Chondrocyte (in vitro differentiated cells): Measurements from ENCODE around the gene TMEM132D. TPM values are rescaled to one million over a fixed set of nuclear protein-coding genes. Genes with fewer than 3 reads are reported as not detected.

Experiments used
- DNase-seq: peaks from one replicate; pipeline ENCODE4 v3.0.0; 2021; ENCODE audit warnings: mixed read lengths, low spot score
- H3K27ac Mint-ChIP-seq: one replicate; pipeline ENCODE4 v1.8.0; 2021; ENCODE audit warnings: mild to moderate bottlenecking, moderate library complexity, mixed read lengths; ENCODE audit not compliant: unreplicated experiment
- H3K27me3 Mint-ChIP-seq: 2 replicates; pipeline ENCODE4 v1.8.0; 2021; ENCODE audit warnings: low read depth, mixed read lengths
- H3K36me3 Mint-ChIP-seq: 2 replicates; pipeline ENCODE4 v1.8.0; 2021; ENCODE audit warnings: low read depth, mixed read lengths
- H3K4me1 Mint-ChIP-seq: 2 replicates; pipeline ENCODE4 v1.8.0; 2021; ENCODE audit warnings: low read depth, mild to moderate bottlenecking, mixed read lengths
- H3K4me3 Mint-ChIP-seq: one replicate; pipeline ENCODE4 v1.8.0; 2021; ENCODE audit warnings: mild to moderate bottlenecking, moderate library complexity, mixed read lengths; ENCODE audit not compliant: unreplicated experiment
- H3K9me3 Mint-ChIP-seq: 2 replicates; pipeline ENCODE4 v1.8.0; 2021; ENCODE audit warnings: low read depth, mixed read lengths
- total RNA-seq: library from RNA; stranded (reverse); gene quantifications from 3 replicates; pipeline ENCODE4 v1.2.1, GENCODE V29; 2021
- TF ChIP-seq, protein P1 (sequence below): fragments of 200-600 bp; sonication (generic); IDR thresholded peaks from 2 replicates; pipeline ENCODE4 v1.5.0; 2021; ENCODE audit warnings: antibody characterized with exemption, mild to moderate bottlenecking, moderate library complexity

Gene TMEM132D
- total RNA-seq, 1 donor from 2014 or later, result 3.1 TPM

GRCh38 chr12:129696405-129696804 lies 207.4 kb downstream of the TMEM132D start:
- H3K36me3 Mint-ChIP-seq, result no peaks in the 10 kb centered on the region
- H3K27ac Mint-ChIP-seq, result no peak overlapping the region

DNA sequence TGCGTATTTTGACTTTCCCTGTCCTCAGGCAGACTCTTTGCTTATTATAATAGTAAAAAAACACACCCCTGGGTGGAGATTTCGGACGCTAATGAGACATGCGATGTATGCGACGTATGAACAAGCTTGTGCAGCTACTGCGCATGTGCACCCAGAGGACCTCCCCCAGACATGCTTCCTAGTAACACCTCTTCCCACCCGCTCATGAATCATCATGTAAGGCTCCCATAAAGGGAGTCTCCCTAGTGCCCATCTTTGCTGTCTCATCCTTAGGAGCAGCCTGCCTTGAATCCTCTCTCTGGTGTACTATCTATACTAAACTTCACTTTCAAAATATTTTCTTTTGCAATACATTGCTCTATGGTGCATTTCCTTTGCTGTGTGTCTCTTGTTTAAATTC lies 210.1 kb downstream of the TMEM132D start:
- H3K27me3 Mint-ChIP-seq, result no peaks in the 10 kb centered on the region
- no peaks in the 10 kb centered on the region for H3K4me1 Mint-ChIP-seq
- H3K36me3 Mint-ChIP-seq, result no peaks in the 10 kb centered on the region
- H3K4me3 Mint-ChIP-seq, result no peak overlapping the region
- no peak overlapping the region for H3K27ac Mint-ChIP-seq
- TF ChIP-seq, protein P1, sequence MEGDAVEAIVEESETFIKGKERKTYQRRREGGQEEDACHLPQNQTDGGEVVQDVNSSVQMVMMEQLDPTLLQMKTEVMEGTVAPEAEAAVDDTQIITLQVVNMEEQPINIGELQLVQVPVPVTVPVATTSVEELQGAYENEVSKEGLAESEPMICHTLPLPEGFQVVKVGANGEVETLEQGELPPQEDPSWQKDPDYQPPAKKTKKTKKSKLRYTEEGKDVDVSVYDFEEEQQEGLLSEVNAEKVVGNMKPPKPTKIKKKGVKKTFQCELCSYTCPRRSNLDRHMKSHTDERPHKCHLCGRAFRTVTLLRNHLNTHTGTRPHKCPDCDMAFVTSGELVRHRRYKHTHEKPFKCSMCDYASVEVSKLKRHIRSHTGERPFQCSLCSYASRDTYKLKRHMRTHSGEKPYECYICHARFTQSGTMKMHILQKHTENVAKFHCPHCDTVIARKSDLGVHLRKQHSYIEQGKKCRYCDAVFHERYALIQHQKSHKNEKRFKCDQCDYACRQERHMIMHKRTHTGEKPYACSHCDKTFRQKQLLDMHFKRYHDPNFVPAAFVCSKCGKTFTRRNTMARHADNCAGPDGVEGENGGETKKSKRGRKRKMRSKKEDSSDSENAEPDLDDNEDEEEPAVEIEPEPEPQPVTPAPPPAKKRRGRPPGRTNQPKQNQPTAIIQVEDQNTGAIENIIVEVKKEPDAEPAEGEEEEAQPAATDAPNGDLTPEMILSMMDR, result no peak
- peaks cover 18% of the 10 kb centered on the region for H3K9me3 Mint-ChIP-seq
- no peak for DNase-seq

More at GRCh38 chr12:129696405-129696804, 207.4 kb downstream of the TMEM132D start:
- DNase-seq, result no peak
- H3K9me3 Mint-ChIP-seq, result peaks cover 14% of the 10 kb centered on the region
- no peaks in the 10 kb centered on the region for H3K4me1 Mint-ChIP-seq
- H3K27me3 Mint-ChIP-seq, result no peaks in the 10 kb centered on the region
- TF ChIP-seq, protein P1, result no peak
- H3K4me3 Mint-ChIP-seq, result no peak overlapping the region

DNA sequence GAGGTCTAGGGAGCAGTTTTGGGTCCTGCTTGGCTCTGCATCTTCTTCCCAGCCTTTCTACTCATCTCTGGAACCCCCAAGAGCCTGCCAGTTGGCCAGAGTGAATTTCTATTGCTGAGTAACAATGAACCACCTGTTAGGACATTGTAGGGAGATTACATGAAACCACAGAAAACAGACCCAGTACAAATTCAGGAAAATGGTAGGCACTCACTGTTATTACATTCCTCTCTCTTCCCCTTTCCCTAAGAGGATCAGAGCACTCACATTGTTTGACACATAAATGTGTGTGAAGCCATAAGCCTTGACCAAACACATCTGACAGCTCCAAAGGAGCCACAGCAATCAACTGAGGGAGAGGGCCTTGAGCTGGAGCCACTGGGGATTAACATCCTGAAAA lies 216.1 kb downstream of the TMEM132D start:
- no peaks in the 10 kb centered on the region for H3K4me1 Mint-ChIP-seq
- H3K27ac Mint-ChIP-seq, result no peak overlapping the region
- TF ChIP-seq, protein P1, result no peak
- peaks cover 25% of the 10 kb centered on the region for H3K9me3 Mint-ChIP-seq
- H3K4me3 Mint-ChIP-seq, result no peak overlapping the region
- no peaks in the 10 kb centered on the region for H3K36me3 Mint-ChIP-seq
- no peaks in the 10 kb centered on the region for H3K27me3 Mint-ChIP-seq
- no peak for DNase-seq

- H3K27ac Mint-ChIP-seq, result no peak overlapping the region
- DNase-seq, result no peak
- H3K9me3 Mint-ChIP-seq, result peaks cover 36% of the 10 kb centered on the region
- H3K27me3 Mint-ChIP-seq, result no peaks in the 10 kb centered on the region
- TF ChIP-seq, protein P1, result no peak
- no peaks in the 10 kb centered on the region for H3K4me1 Mint-ChIP-seq
- peaks cover 3% of the 10 kb centered on the region for H3K36me3 Mint-ChIP-seq
- no peak overlapping the region for H3K4me3 Mint-ChIP-seq
Measured at GRCh38 chr12:129681830-129682229, 222.0 kb downstream of the TMEM132D start.

- TF ChIP-seq, protein P1, result no peak
- DNase-seq, result no peak
- Mint-ChIP-seq H3K36me3 (peaks cover 3% of the 10 kb centered on the region), H3K4me3 (no peak overlapping the region), H3K4me1 (no peaks in the 10 kb centered on the region), H3K27ac (no peak overlapping the region), H3K9me3 (peaks cover 39% of the 10 kb centered on the region), H3K27me3 (no peaks in the 10 kb centered on the region)
Measured at GRCh38 chr12:129681151-129681550, 222.7 kb downstream of the TMEM132D start.
